HepG2 (cell line): ENCODE results near the gene XPO1. TPM values are rescaled to one million over a fixed set of nuclear protein-coding genes. Genes with fewer than 3 reads are reported as not detected.

ENCODE experiments used
- EED ChIP-seq: sonication (generic); formaldehyde crosslinking; IDR thresholded peaks from 2 replicates; pipeline ENCODE4 v1.5.0; 2020; ENCODE audit warnings: mild to moderate bottlenecking, missing genetic modification reagents
- FOXC1 ChIP-seq: sonication (generic); formaldehyde crosslinking; IDR thresholded peaks from 2 replicates; pipeline ENCODE4 v1.8.0; 2022; ENCODE audit warnings: mild to moderate bottlenecking, missing genetic modification reagents, borderline replicate concordance
- GATAD2A ChIP-seq: IDR thresholded peaks from 2 replicates; pipeline ENCODE4 v1.6.1; 2016
- JUN ChIP-seq: sonication (generic); formaldehyde crosslinking; IDR thresholded peaks from 2 replicates; pipeline ENCODE4 v1.4.0; 2020; ENCODE audit warnings: mild to moderate bottlenecking, missing genetic modification reagents
- JUNB ChIP-seq: sonication (generic); formaldehyde crosslinking; IDR thresholded peaks from 2 replicates; pipeline ENCODE4 v1.8.0; 2022; ENCODE audit warnings: missing genetic modification reagents, mild to moderate bottlenecking, borderline replicate concordance
- POLR2A ChIP-seq, 2 experiments: IDR thresholded peaks; 2 replicates each; pipeline ENCODE4 v1.6.1; 2011; ENCODE audit warnings: low read depth in 2 of 2, low read length in 2 of 2, mild to moderate bottlenecking in 1 of 2, moderate library complexity in 1 of 2; ENCODE audit not compliant: insufficient read depth in 1 of 2
- PPARG ChIP-seq: conservative IDR thresholded peaks from 2 replicates; pipeline ENCODE4 v1.6.1; 2016; ENCODE audit warnings: missing biosample characterization, missing genetic modification reagents
- REPIN1 ChIP-seq: sonication (generic); formaldehyde crosslinking; IDR thresholded peaks from 2 replicates; pipeline ENCODE4 v1.8.0; 2022; ENCODE audit warnings: missing genetic modification reagents, low read depth, mild to moderate bottlenecking, borderline replicate concordance
- SAP130 ChIP-seq: IDR thresholded peaks from 2 replicates; pipeline ENCODE4 v1.6.1; 2016; ENCODE audit warnings: low read depth
- SOX13 ChIP-seq, 3 experiments: fragments of 450-650 bp in 1 of 3; sonication (generic) in 1 of 3; formaldehyde crosslinking in 1 of 3; IDR thresholded peaks in 2 of 3; conservative IDR thresholded peaks in 1 of 3; 2 replicates each; pipeline versions ENCODE4 v1.5.0 to v1.6.1; 2016 to 2020; ENCODE audit warnings: antibody characterized with exemption in 1 of 3, mild to moderate bottlenecking in 1 of 3, missing compliant biosample characterization in 1 of 3, missing genetic modification reagents in 1 of 3, moderate library complexity in 1 of 3
- TAF15 ChIP-seq: fragments of 200-400 bp; formaldehyde crosslinking; IDR thresholded peaks from one replicate; pipeline ENCODE4 v1.6.1; 2018; ENCODE audit warnings: mild to moderate bottlenecking, low read depth, low read length; ENCODE audit not compliant: poor library complexity, severe bottlenecking
- TOPORS ChIP-seq: sonication (generic); formaldehyde crosslinking; IDR thresholded peaks from 2 replicates; pipeline ENCODE4 v1.8.0; 2023; ENCODE audit warnings: mild to moderate bottlenecking, missing genetic modification reagents
- TRIM24 ChIP-seq: sonication (generic); formaldehyde crosslinking; IDR thresholded peaks from 2 replicates; pipeline ENCODE4 v1.8.0; 2022; ENCODE audit warnings: mild to moderate bottlenecking, missing genetic modification reagents
- polyA plus RNA-seq, 8 experiments: library from polyadenylated mRNA; depleted of rRNA in 3 of 8; stranded (reverse) in 7 of 8; unstranded in 1 of 8; fragments of >200 nt; fragmentation: Illumina TruSeq in 4 of 8; extraction: Trizol in 4 of 8; gene quantifications; 2 replicates each; pipeline versions ENCODE4 v1.2.1 to v1.2.3, GENCODE V29; 2011 to 2016; ENCODE audit warnings: low read depth in 4 of 8, missing spikeins in 1 of 8, mixed read lengths in 1 of 8; ENCODE audit not compliant: insufficient read depth in 1 of 8
- total RNA-seq, 5 experiments: library from RNA; depleted of rRNA; stranded (reverse); fragments of >200 nt; fragmentation: Illumina TruSeq; extraction: Trizol; gene quantifications; 2 replicates each; pipeline ENCODE4 v1.2.3, GENCODE V29; 2016; ENCODE audit warnings: low read depth in 1 of 5

Gene XPO1
- total and polyA plus RNA-seq, 2 of the 13 experiments (the other 11 are each of a cell fraction or from before 2014, with no cell fraction given): 67.4 to 212 TPM

DNA sequence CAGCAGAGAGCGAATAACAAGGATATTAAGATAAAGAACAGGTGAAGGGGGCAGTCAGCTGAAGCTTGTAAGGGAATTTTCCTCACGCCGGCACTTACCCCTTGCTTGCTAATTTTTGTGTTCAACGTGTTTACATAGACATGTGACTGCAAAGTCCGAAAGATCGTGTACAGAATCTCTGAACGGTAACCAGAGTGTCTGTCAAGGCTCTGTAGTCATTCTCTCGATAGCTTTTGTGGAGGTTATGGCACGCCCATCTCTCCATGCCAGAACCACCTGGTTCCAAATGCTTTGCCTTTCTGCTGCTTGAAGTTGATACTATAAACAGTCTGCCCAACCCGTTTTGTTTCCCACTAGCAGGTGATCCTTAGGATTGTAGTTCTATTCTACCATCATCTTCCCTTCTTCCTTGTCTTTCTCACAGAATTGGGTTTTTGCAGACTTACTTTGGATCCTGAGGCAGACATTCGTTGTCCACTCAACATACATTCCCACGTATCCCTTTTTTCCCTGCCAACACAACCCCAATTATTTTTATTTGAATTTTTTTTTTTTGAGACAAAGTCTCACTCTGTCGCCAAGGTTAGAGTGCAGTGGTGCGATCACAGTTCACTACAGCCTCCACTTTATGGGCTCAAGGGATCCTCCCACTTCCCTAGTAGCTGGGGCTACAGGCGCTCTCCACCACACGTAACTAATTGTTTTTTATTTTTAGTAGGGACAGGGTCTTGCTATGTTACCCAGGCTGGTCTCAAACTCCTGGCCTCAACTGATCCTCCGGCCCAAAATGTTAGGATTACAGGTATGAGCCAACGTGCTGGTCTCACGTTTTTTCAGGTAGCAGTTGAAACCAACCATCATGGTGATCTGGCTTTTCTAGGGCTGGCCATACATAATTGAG lies 66.0 kb downstream of the XPO1 start (continued):
- TF ChIP-seq TAF15: no peak
- peak; percentile 49 to 90; a peak in 3 of 4 replicates for TF ChIP-seq POLR2A (IDR thresholded peaks at IDR 0.05; ENCODE audit: insufficient read depth in 1 of 2, low read depth in 2 of 2, low read length in 2 of 2)
- no peak for TF ChIP-seq FOXC1 (CRISPR knock-in tag)
- no peak for TF ChIP-seq SOX13 (IDR thresholded peaks at IDR 0.05)
- TF ChIP-seq SOX13 (CRISPR knock-in tag; conservative IDR thresholded peaks at IDR 0.05 in 1 of 2, IDR thresholded peaks at IDR 0.05 in 1 of 2): peak in 1 of 2 experiments; percentile 29; a peak in 1 of 4 replicates
- peak; percentile 21; the same call in 1 of the 2 replicates for TF ChIP-seq GATAD2A
- 0 out of 2 replicates have a peak, but pooled peaks have one; percentile 45 for TF ChIP-seq PPARG
- peak; percentile 77; the same call in 1 of the 2 replicates for TF ChIP-seq REPIN1
- TF ChIP-seq TRIM24 (CRISPR knock-in tag): no peak
- TF ChIP-seq JUNB (CRISPR knock-in tag): no peak
- TF ChIP-seq EED: no peak
- peak; percentile 20; the same call in 1 of the 2 replicates for TF ChIP-seq TOPORS (CRISPR knock-in tag)
- TF ChIP-seq JUN: no peak
- TF ChIP-seq SAP130 (CRISPR knock-in tag): peak; percentile 89
